ENCODE data around the gene RAB7B. TPM values are rescaled to one million over a fixed set of nuclear protein-coding genes. Genes with fewer than 3 reads are reported as not detected.
"Not testable (repeated sequence)": the region's sequence is repeated elsewhere in the genome, so short reads cannot be mapped to it uniquely, and the experiment has no call there.

Gene RAB7B
- total RNA-seq (2021) (not detected in 3 replicates), Bru-seq, nascent RNA (not detected)
- long read RNA-seq, experiment 1: 0 reads
- long read RNA-seq, experiment 2: 0 reads
- long read RNA-seq, experiment 3: 0 reads

DNA sequence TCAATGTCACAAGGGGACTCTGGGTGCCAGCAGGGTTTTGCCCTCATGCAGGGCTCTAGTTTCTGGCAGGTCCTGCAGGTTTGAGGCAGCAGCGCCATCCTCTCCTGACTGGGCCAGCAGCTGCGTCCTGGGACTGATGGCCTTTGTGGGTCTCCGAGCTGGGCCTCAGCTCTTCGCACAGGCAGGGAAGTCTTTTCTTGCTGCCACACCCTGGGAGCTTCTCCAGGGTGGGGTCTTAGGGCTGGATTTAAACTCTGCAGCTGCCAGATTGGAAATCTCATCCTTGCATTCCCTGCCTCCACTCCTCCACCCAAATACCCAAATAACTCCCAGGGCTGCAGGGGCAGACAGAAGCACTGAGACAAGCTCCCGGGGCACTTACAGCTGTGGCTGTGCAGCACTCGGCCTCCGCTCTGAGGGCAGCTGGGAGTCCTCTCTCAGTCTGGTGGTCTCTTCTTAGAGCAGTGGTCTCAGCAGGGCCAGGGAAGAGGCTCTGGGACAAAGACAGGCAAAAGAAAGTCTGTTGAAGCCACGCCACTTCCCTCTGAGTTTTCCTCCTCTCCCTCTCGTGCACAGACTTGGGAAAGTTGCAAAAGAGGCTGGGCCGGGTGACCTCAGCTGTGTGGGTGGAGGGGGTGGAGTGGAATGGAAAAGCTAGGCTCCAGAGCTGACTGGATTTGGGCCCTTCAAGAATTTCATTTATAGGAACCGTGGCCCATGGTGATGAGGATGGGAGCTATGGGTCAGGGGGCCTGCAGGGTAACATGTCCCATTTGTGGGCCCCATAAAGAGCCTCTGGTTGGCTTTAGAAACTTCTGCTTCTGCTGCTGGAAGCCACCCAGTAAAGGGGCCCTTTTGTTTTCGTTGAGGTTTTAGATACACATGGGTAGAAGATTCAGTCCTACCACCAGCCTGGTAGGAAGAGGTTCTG lies at the start of gene RAB7B:
TSS of gene RAB7B (minus strand) at position 525 of the 931 bp plus-strand sequence. CDS start 9,260 bp downstream, outside the sequence.
- CTCF ChIA-PET: interaction anchor here (1.3 to 1.4 kb wide), 2 partner anchors 19 to 26 kb away, joined by 6 to 13 read pairs; no protein-coding TSS in a partner anchor
- peaks cover 7% of the 10 kb centered on the region; the same call in 1 of the 2 replicates for H3K9me3 Mint-ChIP-seq
- DNase-seq (ENCODE audit: low spot score): no peak
- H3K36me3 Mint-ChIP-seq: no peaks in the 10 kb centered on the region
- POLR2A ChIA-PET: no interaction called here
- ATAC-seq: no peak
- peaks cover 5% of the 10 kb centered on the region for H3K4me1 Mint-ChIP-seq
- no peak within 1 kb of the TSS for H3K27ac Mint-ChIP-seq
- TF ChIP-seq FOXP4 (CRISPR knock-in tag; IDR thresholded peaks at IDR 0.05) (no peak), ATF6 (CRISPR knock-in tag; IDR thresholded peaks at IDR 0.05) (no peak), ZNF263 (CRISPR knock-in tag; IDR thresholded peaks at IDR 0.05; ENCODE audit: low read depth) (no peak)
- no peak within 1 kb of the TSS for H3K4me3 Mint-ChIP-seq
- peaks cover 22% of the 10 kb centered on the region for H3K27me3 Mint-ChIP-seq (ENCODE audit: low read depth)

DNA sequence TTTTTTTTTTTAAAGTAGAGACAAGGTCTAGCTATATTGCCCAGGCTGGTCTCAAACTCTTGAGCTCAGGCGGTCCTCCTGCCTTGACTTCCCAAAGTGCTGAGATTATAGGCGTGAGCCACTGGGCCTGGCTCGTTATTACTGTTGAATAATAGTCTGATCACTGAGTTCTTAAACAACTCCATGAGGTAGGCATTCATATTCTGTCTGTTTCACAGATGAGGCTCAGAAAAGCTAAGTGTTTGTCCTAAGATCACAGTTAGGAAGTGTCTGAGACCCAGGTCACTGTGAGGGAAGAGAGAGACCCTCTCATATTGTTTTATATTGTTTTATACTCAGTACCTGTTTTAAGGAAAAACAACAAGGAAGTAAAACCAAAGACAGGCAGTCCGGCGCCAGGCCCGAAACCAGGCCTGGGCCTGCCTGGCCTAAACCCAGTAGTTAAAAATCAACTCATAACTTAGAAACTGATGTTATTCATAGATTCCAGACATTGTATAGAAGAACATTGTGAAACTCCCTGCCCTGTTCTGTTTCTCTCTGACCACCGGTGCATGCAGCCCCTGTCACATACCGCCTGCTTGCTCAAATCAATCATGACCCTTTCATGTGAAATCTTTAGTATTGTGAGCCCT lies 49.2 kb upstream of the RAB7B start:
- H3K9me3 Mint-ChIP-seq: peaks cover 13% of the 10 kb centered on the region
- DNase-seq (ENCODE audit: low spot score); H3K4me3 Mint-ChIP-seq; ATAC-seq; H3K27me3 Mint-ChIP-seq (ENCODE audit: low read depth); H3K27ac Mint-ChIP-seq; CTCF ChIA-PET; H3K36me3 Mint-ChIP-seq: not testable (repeated sequence)
- POLR2A ChIA-PET: interaction anchor here (0.6 kb wide), 1 partner anchor 398 kb away, joined by 3 read pairs; no protein-coding TSS in a partner anchor
- H3K4me1 Mint-ChIP-seq: peaks cover 11% of the 10 kb centered on the region

DNA sequence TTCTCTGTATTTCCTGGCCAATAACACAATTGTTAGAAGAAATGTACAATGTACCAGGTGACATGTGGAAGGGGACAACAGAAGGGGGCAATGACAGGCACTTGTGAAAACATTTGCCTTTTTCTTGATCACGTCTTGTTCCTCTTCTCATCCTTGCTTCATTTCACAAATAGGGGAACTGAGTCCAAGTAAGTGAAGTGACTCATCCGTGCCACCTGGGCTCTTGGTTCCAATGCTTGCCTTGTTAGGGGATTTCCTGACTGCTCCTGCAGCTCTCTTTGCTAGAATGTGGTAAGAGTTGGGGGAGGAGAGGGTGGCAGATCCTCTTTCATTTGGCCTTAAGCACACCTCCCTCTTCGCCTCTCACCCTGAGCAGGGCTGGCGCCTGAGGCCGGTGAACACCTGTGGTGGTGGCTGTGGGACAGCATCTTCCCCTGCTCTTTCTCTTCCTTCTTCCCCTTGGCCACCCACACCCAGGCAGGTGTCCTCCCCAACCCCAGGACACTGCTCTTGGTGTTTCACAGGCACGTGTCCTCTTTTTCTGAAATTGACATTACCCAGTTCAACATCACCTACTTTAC lies 47.5 kb upstream of the RAB7B start:
- no peak overlapping the region for H3K4me3 Mint-ChIP-seq
- ChIA-PET CTCF (no interaction called here), POLR2A (no interaction called here)
- no peak for DNase-seq (ENCODE audit: low spot score)
- no peak for ATAC-seq
- no peaks in the 10 kb centered on the region for H3K36me3 Mint-ChIP-seq
- no peak overlapping the region for H3K27ac Mint-ChIP-seq
- H3K4me1 Mint-ChIP-seq: peaks cover 13% of the 10 kb centered on the region
- H3K9me3 Mint-ChIP-seq: peaks cover 13% of the 10 kb centered on the region
- H3K27me3 Mint-ChIP-seq (ENCODE audit: low read depth): no peaks in the 10 kb centered on the region; the same call in 1 of the 2 replicates
- no peak for TF ChIP-seq KAT7 (CRISPR knock-in tag; IDR thresholded peaks at IDR 0.05; ENCODE audit: borderline replicate concordance)
- TF ChIP-seq, protein P1, sequence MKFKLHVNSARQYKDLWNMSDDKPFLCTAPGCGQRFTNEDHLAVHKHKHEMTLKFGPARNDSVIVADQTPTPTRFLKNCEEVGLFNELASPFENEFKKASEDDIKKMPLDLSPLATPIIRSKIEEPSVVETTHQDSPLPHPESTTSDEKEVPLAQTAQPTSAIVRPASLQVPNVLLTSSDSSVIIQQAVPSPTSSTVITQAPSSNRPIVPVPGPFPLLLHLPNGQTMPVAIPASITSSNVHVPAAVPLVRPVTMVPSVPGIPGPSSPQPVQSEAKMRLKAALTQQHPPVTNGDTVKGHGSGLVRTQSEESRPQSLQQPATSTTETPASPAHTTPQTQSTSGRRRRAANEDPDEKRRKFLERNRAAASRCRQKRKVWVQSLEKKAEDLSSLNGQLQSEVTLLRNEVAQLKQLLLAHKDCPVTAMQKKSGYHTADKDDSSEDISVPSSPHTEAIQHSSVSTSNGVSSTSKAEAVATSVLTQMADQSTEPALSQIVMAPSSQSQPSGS (CRISPR knock-in tag; IDR thresholded peaks at IDR 0.05; ENCODE audit: borderline replicate concordance, low read depth): no peak
- no peak for TF ChIP-seq ZNF121 (CRISPR knock-in tag; IDR thresholded peaks at IDR 0.05)
- TF ChIP-seq ZBTB21 (CRISPR knock-in tag; IDR thresholded peaks at IDR 0.05; ENCODE audit: borderline replicate concordance): no peak
- TF ChIP-seq CREB1 (CRISPR knock-in tag; IDR thresholded peaks at IDR 0.05): no peak
- no peak for TF ChIP-seq ZNF219 (CRISPR knock-in tag; IDR thresholded peaks at IDR 0.05; ENCODE audit: borderline replicate concordance)
- TF ChIP-seq TP53 (CRISPR knock-in tag; IDR thresholded peaks at IDR 0.05): no peak
- no peak for TF ChIP-seq PRRX2 (CRISPR knock-in tag; IDR thresholded peaks at IDR 0.05)
- TF ChIP-seq CDX4 (CRISPR knock-in tag; IDR thresholded peaks at IDR 0.05; ENCODE audit: borderline replicate concordance): no peak
- TF ChIP-seq JUN (CRISPR knock-in tag; IDR thresholded peaks at IDR 0.05): no peak
- TF ChIP-seq NR2C2 (CRISPR knock-in tag; IDR thresholded peaks at IDR 0.05): no peak
- TF ChIP-seq E2F5 (CRISPR knock-in tag; IDR thresholded peaks at IDR 0.05): no peak
- TF ChIP-seq, protein P2, sequence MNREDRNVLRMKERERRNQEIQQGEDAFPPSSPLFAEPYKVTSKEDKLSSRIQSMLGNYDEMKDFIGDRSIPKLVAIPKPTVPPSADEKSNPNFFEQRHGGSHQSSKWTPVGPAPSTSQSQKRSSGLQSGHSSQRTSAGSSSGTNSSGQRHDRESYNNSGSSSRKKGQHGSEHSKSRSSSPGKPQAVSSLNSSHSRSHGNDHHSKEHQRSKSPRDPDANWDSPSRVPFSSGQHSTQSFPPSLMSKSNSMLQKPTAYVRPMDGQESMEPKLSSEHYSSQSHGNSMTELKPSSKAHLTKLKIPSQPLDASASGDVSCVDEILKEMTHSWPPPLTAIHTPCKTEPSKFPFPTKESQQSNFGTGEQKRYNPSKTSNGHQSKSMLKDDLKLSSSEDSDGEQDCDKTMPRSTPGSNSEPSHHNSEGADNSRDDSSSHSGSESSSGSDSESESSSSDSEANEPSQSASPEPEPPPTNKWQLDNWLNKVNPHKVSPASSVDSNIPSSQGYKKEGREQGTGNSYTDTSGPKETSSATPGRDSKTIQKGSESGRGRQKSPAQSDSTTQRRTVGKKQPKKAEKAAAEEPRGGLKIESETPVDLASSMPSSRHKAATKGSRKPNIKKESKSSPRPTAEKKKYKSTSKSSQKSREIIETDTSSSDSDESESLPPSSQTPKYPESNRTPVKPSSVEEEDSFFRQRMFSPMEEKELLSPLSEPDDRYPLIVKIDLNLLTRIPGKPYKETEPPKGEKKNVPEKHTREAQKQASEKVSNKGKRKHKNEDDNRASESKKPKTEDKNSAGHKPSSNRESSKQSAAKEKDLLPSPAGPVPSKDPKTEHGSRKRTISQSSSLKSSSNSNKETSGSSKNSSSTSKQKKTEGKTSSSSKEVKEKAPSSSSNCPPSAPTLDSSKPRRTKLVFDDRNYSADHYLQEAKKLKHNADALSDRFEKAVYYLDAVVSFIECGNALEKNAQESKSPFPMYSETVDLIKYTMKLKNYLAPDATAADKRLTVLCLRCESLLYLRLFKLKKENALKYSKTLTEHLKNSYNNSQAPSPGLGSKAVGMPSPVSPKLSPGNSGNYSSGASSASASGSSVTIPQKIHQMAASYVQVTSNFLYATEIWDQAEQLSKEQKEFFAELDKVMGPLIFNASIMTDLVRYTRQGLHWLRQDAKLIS (CRISPR knock-in tag; IDR thresholded peaks at IDR 0.05; ENCODE audit: borderline replicate concordance): no peak
- no peak for TF ChIP-seq ESRRA (CRISPR knock-in tag; IDR thresholded peaks at IDR 0.05; ENCODE audit: borderline replicate concordance)

All from WTC11 (cell line).